Umbilical cord (tissue), 1 donor: ENCODE data around the gene ARMC12. TPM values are rescaled to one million over a fixed set of nuclear protein-coding genes. Genes with fewer than 3 reads are reported as not detected.

Source experiments
- total RNA-seq: library from RNA; depleted of rRNA; stranded (reverse); fragments of >200 nt; gene quantifications from one replicate; pipeline ENCODE4 v1.2.3, GENCODE V29; 2014; ENCODE audit warnings: low replicate concordance; ENCODE audit not compliant: insufficient read depth

The ARMC12 gene
- total RNA-seq, 1 donor from 2014 or later = not detected

Other genes with a start within 250 kb of the ARMC12 start
- gene TEAD3, start 240.0 kb upstream of the ARMC12 start, total RNA-seq = 12.0 TPM
- 40.9 TPM for gene TULP1, start 224.1 kb upstream of the ARMC12 start, total RNA-seq
- gene FKBP5, start 48.1 kb upstream of the ARMC12 start, total RNA-seq = 21.7 TPM
- gene CLPSL2, start 39.6 kb downstream of the ARMC12 start, total RNA-seq = not detected
- not detected for gene CLPSL1, start 44.0 kb downstream of the ARMC12 start, total RNA-seq
- gene CLPS, start 60.3 kb downstream of the ARMC12 start, total RNA-seq = not detected
- gene LHFPL5, start 68.3 kb downstream of the ARMC12 start, total RNA-seq = 0.24 TPM
- 55.4 TPM for gene SRPK1, start 184.1 kb downstream of the ARMC12 start, total RNA-seq